Left lung (tissue), 10 donors: ENCODE measurements around the gene TRAPPC2L. TPM values are rescaled to one million over a fixed set of nuclear protein-coding genes. Genes with fewer than 3 reads are reported as not detected.

Source experiments
- ATAC-seq: fragments of 200-7000 bp; cut with Tn5 transposase; one replicate; pipeline ENCODE4 v1.9.1; 2020; ENCODE audit warnings: moderate library complexity
- DNase-seq, 4 donors: peaks; one replicate each; pipeline ENCODE4 v3.0.0-alpha.2; 2013 to 2020
- H3K27ac ChIP-seq, 2 donors: fragments of 200-600 bp; sonication (generic) in 1 of 2; one replicate each; pipeline versions ENCODE4 v1.5.0 to v1.8.0; 2020 to 2021
- H3K27me3 ChIP-seq, 2 donors: fragments of 200-600 bp; sonication (generic) in 1 of 2; one replicate each; pipeline versions ENCODE4 v1.5.0 to v1.8.0; 2020 to 2021
- H3K36me3 ChIP-seq, 2 donors: fragments of 200-600 bp; sonication (generic) in 1 of 2; one replicate each; pipeline versions ENCODE4 v1.5.0 to v1.8.0; 2020 to 2021
- H3K4me1 ChIP-seq, 2 donors: fragments of 200-600 bp; one replicate each; pipeline ENCODE4 v1.8.0; 2021
- H3K4me3 ChIP-seq, 2 donors: fragments of 200-600 bp; sonication (generic) in 1 of 2; one replicate each; pipeline versions ENCODE4 v1.5.0 to v1.8.0; 2020 to 2021; ENCODE audit warnings: mild to moderate bottlenecking in 1 of 2
- H3K9me3 ChIP-seq, 2 donors: fragments of 200-600 bp; sonication (generic) in 1 of 2; one replicate each; pipeline versions ENCODE4 v1.5.0 to v1.8.0; 2020 to 2021
- intact Hi-C, 2 donors: fragments of 100-400 bp; cut with DNase I; formaldehyde crosslinking; loops; one replicate each; pipeline versions ENCODE4 v1.11.2 to v1.14.2; 2022
- polyA plus RNA-seq, 6 donors: library from polyadenylated mRNA; unstranded; fragments of 120-200 nt; gene quantifications; one replicate each; pipeline ENCODE4 v1.2.1, GENCODE V29; 2013; ENCODE audit not compliant: insufficient read length in 6 of 6
- total RNA-seq, 2 donors: library from RNA; stranded (reverse); fragmentation: NEBNext Ultra II Directional; extraction: Animal tissue kit (Norgen Biotek cat#: 25700); gene quantifications; one replicate each; pipeline ENCODE4 v1.2.1, GENCODE V29; 2021
- TF ChIP-seq, protein P1 (sequence below), 2 donors: fragments of 200-600 bp; sonication (generic) in 1 of 2; IDR thresholded peaks; one replicate each; pipeline versions ENCODE4 v1.5.0 to v1.8.0; 2021; ENCODE audit warnings: antibody characterized with exemption in 2 of 2
- donor health status: DM: no; HTN: yes; CAD: no.
- donor health status: DM: no; HTN: no; CAD: no.

Gene TRAPPC2L
- total and polyA plus RNA-seq, 8 donors = 47.3 to 74.4 (median 69.4) TPM

- Histone ChIP-seq H3K27me3 (peaks cover 0 to 12% of the 10 kb centered on the region in 2 donors), H3K27ac (no peak overlapping the region), H3K4me1 (peaks cover 0 to 6% of the 10 kb centered on the region in 2 donors), H3K9me3 (no peaks in the 10 kb centered on the region), H3K4me3 (no peak overlapping the region), H3K36me3 (peaks cover 0 to 65% of the 10 kb centered on the region in 2 donors)
- ATAC-seq (no peak), DNase-seq (no peak)
- intact Hi-C loops = no loop called here
- TF ChIP-seq, protein P1, sequence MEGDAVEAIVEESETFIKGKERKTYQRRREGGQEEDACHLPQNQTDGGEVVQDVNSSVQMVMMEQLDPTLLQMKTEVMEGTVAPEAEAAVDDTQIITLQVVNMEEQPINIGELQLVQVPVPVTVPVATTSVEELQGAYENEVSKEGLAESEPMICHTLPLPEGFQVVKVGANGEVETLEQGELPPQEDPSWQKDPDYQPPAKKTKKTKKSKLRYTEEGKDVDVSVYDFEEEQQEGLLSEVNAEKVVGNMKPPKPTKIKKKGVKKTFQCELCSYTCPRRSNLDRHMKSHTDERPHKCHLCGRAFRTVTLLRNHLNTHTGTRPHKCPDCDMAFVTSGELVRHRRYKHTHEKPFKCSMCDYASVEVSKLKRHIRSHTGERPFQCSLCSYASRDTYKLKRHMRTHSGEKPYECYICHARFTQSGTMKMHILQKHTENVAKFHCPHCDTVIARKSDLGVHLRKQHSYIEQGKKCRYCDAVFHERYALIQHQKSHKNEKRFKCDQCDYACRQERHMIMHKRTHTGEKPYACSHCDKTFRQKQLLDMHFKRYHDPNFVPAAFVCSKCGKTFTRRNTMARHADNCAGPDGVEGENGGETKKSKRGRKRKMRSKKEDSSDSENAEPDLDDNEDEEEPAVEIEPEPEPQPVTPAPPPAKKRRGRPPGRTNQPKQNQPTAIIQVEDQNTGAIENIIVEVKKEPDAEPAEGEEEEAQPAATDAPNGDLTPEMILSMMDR (IDR thresholded peaks at IDR 0.05) = no peak
These were observed 26.4 kb downstream of the TRAPPC2L start for GRCh38 chr16:88883117-88883895.

DNA sequence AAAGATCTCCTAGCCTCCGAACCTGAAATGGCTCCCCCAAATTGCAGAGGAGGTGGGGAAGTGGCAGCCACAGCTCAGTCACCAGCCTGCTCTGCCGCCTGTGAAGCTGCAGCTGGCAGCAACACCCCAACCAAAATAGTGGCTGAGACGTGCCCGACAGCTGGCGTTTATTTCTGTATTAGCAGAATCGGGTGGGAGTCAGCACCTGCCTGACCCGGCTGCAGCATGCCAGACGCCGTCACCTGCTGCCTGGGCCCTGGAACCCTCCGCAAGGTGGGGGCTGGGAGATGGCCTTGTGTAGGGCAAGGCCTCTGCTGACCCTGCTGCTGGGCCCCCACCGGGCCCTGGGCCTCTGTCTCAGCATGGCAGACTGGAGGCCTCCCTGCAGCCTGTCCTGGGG lies 27.0 kb downstream of the TRAPPC2L start:
- peaks cover 0 to 6% of the 10 kb centered on the region in 2 donors for H3K4me1 ChIP-seq
- H3K27me3 ChIP-seq = peaks cover 0 to 12% of the 10 kb centered on the region in 2 donors
- peaks cover 0 to 59% of the 10 kb centered on the region in 2 donors for H3K36me3 ChIP-seq
- no peak for ATAC-seq
- no peak overlapping the region for H3K27ac ChIP-seq
- no peak for DNase-seq
- H3K4me3 ChIP-seq = no peak overlapping the region
- no peaks in the 10 kb centered on the region for H3K9me3 ChIP-seq
- TF ChIP-seq, protein P1 (IDR thresholded peaks at IDR 0.05) = no peak
- intact Hi-C loops = no loop called here

GRCh38 chr16:88884569-88885271 lies 27.8 kb downstream of the TRAPPC2L start:
- H3K9me3 ChIP-seq = no peaks in the 10 kb centered on the region
- no peak overlapping the region for H3K4me3 ChIP-seq
- TF ChIP-seq, protein P1 (IDR thresholded peaks at IDR 0.05) = no peak
- ATAC-seq (no peak), DNase-seq (no peak)
- H3K27ac ChIP-seq = no peak overlapping the region
- H3K36me3 ChIP-seq = peaks cover 0 to 51% of the 10 kb centered on the region in 2 donors
- H3K27me3 ChIP-seq = peaks cover 0 to 12% of the 10 kb centered on the region in 2 donors
- H3K4me1 ChIP-seq = peaks cover 0 to 6% of the 10 kb centered on the region in 2 donors
- intact Hi-C loops = no loop called here

- no peak overlapping the region for H3K27ac ChIP-seq
- no peak overlapping the region for H3K4me3 ChIP-seq
- no peak for ATAC-seq
- H3K36me3 ChIP-seq = peaks cover 0 to 50% of the 10 kb centered on the region in 2 donors
- H3K4me1 ChIP-seq = peaks cover 0 to 6% of the 10 kb centered on the region in 2 donors
- H3K9me3 ChIP-seq = no peaks in the 10 kb centered on the region
- H3K27me3 ChIP-seq = peaks cover 0 to 5% of the 10 kb centered on the region in 2 donors
- TF ChIP-seq, protein P1 (IDR thresholded peaks at IDR 0.05) = no peak
- intact Hi-C loops = no loop called here
- DNase-seq = no peak
These were observed 28.9 kb downstream of the TRAPPC2L start for GRCh38 chr16:88885693-88886280.

DNA sequence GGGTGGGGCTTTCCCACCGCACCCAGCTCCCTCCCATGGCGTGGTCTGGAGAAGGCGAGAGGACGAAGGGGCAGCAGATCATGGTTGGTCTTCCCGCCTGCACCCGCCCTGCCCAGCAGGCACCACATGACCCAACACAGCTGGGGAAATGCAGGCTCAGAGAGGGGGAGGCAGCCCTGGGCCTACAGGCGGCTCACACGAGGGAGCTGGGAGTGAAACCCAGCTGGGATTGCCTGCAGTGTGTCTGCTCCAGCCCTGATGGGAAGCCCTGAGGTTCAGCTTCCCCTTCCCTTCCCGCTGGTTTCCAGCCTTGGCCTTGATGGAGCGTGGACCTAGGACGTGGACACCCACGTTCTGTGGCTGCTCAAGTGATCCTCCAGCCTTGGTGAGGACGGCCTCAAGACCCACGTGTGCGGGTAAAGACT lies 29.5 kb downstream of the TRAPPC2L start:
- Histone ChIP-seq H3K36me3 (peaks cover 0 to 53% of the 10 kb centered on the region in 2 donors), H3K27me3 (peaks cover 0 to 3% of the 10 kb centered on the region in 2 donors), H3K4me3 (no peak overlapping the region), H3K27ac (peak overlapping the region in 1 of 2 donors; percentile 25), H3K9me3 (no peaks in the 10 kb centered on the region), H3K4me1 (peaks cover 0 to 6% of the 10 kb centered on the region in 2 donors)
- intact Hi-C loops = no loop called here
- DNase-seq (no peak), ATAC-seq (peak; percentile 31)
- TF ChIP-seq, protein P1 (IDR thresholded peaks at IDR 0.05) = no peak
